ENCODE results near the gene MAGEF1. TPM values are rescaled to one million over a fixed set of nuclear protein-coding genes. Genes with fewer than 3 reads are reported as not detected.

MAGEF1 gene
- total RNA-seq, 4 donors from 2014 or later: 33.9 to 55.4 (median 49.0) TPM

DNA sequence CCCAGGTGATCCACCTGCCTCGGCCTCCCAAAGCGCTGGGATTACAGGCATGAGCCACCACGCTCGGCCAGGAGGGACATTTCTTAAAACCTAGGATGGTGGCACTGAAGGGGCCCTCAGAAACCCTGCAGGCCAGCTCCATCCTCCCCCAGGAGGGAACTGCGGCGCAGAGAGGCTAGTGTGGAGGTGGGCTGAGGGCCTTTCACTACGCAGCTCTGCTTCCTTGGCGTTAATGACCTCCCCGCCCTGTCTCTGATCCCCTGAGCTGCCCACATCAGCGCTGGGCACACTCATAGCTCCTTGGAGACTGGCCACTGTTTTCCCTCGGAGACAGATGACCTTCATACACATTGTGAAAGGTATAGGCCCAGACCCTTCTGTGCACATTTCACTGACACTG lies 46.2 kb upstream of the MAGEF1 start:
- no peak overlapping the region for H3K27ac ChIP-seq
- no peaks in the 10 kb centered on the region for H3K27me3 ChIP-seq
- no peaks in the 10 kb centered on the region for H3K9me3 ChIP-seq
- no peak for TF ChIP-seq POLR2A (IDR thresholded peaks at IDR 0.05)
- TF ChIP-seq, protein P1, sequence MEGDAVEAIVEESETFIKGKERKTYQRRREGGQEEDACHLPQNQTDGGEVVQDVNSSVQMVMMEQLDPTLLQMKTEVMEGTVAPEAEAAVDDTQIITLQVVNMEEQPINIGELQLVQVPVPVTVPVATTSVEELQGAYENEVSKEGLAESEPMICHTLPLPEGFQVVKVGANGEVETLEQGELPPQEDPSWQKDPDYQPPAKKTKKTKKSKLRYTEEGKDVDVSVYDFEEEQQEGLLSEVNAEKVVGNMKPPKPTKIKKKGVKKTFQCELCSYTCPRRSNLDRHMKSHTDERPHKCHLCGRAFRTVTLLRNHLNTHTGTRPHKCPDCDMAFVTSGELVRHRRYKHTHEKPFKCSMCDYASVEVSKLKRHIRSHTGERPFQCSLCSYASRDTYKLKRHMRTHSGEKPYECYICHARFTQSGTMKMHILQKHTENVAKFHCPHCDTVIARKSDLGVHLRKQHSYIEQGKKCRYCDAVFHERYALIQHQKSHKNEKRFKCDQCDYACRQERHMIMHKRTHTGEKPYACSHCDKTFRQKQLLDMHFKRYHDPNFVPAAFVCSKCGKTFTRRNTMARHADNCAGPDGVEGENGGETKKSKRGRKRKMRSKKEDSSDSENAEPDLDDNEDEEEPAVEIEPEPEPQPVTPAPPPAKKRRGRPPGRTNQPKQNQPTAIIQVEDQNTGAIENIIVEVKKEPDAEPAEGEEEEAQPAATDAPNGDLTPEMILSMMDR (IDR thresholded peaks at IDR 0.05): no peak
- H3K36me3 ChIP-seq: no peaks in the 10 kb centered on the region
- intact Hi-C loops (cut with DNase I; ENCODE audit: low total_unique reads): no loop called here
- no peak overlapping the region for H3K4me3 ChIP-seq
- H3K4me1 ChIP-seq: peaks cover 3 to 17% of the 10 kb centered on the region in 2 donors
- no peak for DNase-seq

DNA sequence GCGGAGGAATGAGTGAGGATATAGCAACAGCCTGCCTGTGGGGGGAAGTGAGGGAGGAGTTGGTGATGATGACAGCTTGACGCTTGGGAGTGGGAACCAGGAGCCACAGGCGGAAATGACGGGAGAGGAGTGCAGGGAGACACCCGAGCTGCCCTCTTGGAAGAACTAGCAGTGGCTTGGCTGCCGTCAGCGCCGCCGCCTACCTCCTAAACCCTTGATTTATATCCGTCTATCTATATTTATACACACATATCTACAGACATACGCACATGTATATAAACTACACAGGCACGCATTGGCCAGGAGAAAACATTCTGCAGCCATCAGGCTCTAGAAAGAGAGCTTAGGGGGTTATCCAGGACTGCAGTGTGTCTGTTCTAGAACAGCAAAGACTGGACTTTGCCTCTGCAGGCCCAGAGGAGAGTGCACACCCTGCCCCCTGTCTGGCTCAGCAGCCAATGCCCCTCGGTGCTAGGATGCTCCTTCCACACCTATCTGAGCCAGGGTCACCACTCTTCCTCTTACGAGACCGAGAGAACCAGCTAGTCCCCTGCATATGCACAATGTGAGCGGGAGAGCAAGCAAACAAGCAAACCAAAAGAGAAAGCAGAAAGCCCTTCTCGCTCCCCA lies 45.3 kb upstream of the MAGEF1 start:
- intact Hi-C loops (cut with DNase I; ENCODE audit: low total_unique reads): no loop called here
- TF ChIP-seq, protein P1 (IDR thresholded peaks at IDR 0.05): no peak
- TF ChIP-seq POLR2A (IDR thresholded peaks at IDR 0.05): no peak
- peak overlapping the region in 1 of 2 donors; percentile 9 for H3K4me3 ChIP-seq
- peaks cover 3 to 17% of the 10 kb centered on the region in 2 donors for H3K4me1 ChIP-seq
- peak overlapping the region; percentile 63 to 75 for H3K27ac ChIP-seq
- DNase-seq: peak; percentile 75 to 78
- H3K36me3 ChIP-seq: no peaks in the 10 kb centered on the region
- H3K27me3 ChIP-seq: no peaks in the 10 kb centered on the region
- H3K9me3 ChIP-seq: no peaks in the 10 kb centered on the region

DNA sequence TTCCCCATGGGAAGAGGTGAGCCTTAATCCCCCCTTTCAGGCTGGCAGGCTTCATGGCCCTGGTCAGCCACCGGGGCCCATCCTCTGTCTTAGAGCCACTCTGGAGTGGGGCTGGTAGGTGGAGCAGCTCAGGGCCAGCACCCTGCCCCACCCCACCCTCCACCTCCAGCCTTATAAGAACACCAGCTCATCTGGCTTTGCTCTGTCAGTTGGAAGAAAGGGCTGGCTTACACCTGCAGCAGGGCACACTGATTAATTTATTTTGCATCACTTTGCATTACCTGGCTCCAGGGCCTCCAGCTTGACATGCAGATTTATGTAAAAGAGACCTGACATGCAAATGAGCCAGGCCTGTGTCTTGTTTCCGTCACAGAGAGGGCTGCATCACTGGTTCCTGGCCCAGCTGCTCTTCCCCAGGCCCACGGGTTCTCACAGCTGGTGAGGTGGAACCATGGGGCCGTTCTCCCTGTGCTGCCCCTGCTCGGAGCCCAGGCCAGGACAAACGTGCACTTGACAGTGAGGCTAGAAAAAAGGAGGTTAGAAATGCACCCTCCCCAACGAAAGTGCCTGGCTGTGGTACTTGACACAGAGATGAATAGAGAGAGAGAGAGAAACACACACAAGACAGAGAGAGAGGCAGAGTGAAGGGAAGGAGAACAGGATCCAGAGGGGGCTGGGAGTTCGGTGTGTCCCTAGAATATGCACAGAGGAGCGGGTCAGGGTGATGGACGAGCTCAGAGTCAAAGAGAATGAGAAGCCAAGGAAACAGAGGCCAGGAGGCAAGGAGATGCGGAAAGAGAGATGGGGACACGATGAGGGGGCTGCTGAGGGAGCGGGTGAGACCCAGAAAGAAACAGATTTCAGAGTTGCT lies 44.5 kb upstream of the MAGEF1 start:
- Histone ChIP-seq H3K4me1 (peaks cover 3 to 17% of the 10 kb centered on the region in 2 donors), H3K27me3 (no peaks in the 10 kb centered on the region), H3K9me3 (no peaks in the 10 kb centered on the region), H3K36me3 (no peaks in the 10 kb centered on the region), H3K4me3 (no peak overlapping the region), H3K27ac (peak overlapping the region; percentile 63 to 75)
- intact Hi-C loops (cut with DNase I; ENCODE audit: low total_unique reads): no loop called here
- TF ChIP-seq, protein P1 (IDR thresholded peaks at IDR 0.05): no peak
- TF ChIP-seq POLR2A (IDR thresholded peaks at IDR 0.05): no peak
- no peak for DNase-seq

DNA sequence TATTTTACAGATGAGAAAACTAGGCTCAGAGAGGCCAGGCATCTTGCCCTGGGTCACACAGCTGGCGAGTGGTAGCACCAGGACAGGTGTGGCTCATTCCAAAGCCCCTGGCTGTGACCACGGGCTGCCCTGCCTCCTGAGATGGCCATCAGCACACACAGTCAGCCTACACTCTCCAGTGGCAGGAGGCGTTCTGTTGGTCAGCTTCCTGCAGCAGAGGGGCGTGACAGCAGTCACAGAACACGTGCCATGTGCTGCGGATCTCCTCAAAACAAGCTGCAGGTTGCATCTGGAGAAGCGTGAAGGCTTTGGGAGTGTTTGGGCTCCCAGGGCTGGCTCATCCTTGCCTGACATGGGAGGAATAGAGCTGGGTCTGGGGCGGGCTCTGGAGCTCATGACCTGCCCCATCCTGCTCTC lies 43.5 kb upstream of the MAGEF1 start:
- Histone ChIP-seq H3K36me3 (no peaks in the 10 kb centered on the region), H3K4me3 (no peak overlapping the region), H3K27ac (no peak overlapping the region), H3K4me1 (peaks cover 3 to 11% of the 10 kb centered on the region in 2 donors), H3K9me3 (no peaks in the 10 kb centered on the region), H3K27me3 (no peaks in the 10 kb centered on the region)
- intact Hi-C loops (cut with DNase I; ENCODE audit: low total_unique reads): no loop called here
- no peak for TF ChIP-seq POLR2A (IDR thresholded peaks at IDR 0.05)
- TF ChIP-seq, protein P1 (IDR thresholded peaks at IDR 0.05): no peak
- no peak for DNase-seq

DNA sequence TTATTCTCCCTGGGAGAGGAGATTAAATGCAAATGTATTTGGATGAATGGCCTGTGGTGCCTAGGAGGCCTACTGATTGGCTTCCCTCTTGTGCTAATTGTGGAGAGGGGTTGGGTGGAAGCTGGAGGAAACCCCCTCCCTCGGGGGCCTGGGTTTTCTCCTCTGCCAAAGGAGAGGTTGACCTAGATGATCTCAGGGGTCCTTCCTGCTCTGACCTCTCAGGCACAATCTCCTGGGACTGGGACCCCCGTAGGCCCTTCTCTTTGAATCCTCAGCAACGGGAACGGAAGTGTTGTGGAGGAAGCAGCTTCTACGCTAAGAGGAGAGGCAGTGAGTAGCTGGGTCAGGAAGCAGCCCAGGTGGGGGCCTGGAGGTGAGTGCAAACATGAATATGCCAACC lies 40.5 kb upstream of the MAGEF1 start:
- no peaks in the 10 kb centered on the region for H3K27me3 ChIP-seq
- no peak for TF ChIP-seq POLR2A (IDR thresholded peaks at IDR 0.05)
- TF ChIP-seq, protein P1 (IDR thresholded peaks at IDR 0.05): no peak
- H3K27ac ChIP-seq: no peak overlapping the region
- H3K9me3 ChIP-seq: no peaks in the 10 kb centered on the region
- H3K4me3 ChIP-seq: no peak overlapping the region
- H3K36me3 ChIP-seq: no peaks in the 10 kb centered on the region
- peaks cover 3 to 8% of the 10 kb centered on the region in 2 donors for H3K4me1 ChIP-seq
- no peak for DNase-seq
- intact Hi-C loops (cut with DNase I; ENCODE audit: low total_unique reads): no loop called here
